Trophoblast cell (in vitro differentiated cells and primary cell): Measurements from ENCODE around the gene PPFIA2.

Experiments
- DNase-seq, 2 donors: peaks; one replicate each; pipeline ENCODE4 v3.0.0-alpha.2; 2016
- H2AFZ ChIP-seq: 2 replicates; pipeline ENCODE4 v1.6.1; 2013; ENCODE audit warnings: low read length, moderate library complexity, mild to moderate bottlenecking; ENCODE audit not compliant: insufficient read depth, poor library complexity
- H2AK5ac ChIP-seq: 2 replicates; pipeline ENCODE4 v1.6.1; 2013; ENCODE audit warnings: mild to moderate bottlenecking, low read length
- H2BK120ac ChIP-seq: 2 replicates; pipeline ENCODE4 v1.6.1; 2013; ENCODE audit warnings: low read length, mild to moderate bottlenecking, moderate library complexity; ENCODE audit not compliant: insufficient read depth, poor library complexity
- H2BK12ac ChIP-seq: 2 replicates; pipeline ENCODE4 v1.6.1; 2013; ENCODE audit warnings: mild to moderate bottlenecking, low read length, moderate library complexity
- H2BK5ac ChIP-seq: 2 replicates; pipeline ENCODE4 v1.6.1; 2013; ENCODE audit warnings: low read length, low read depth, moderate library complexity, mild to moderate bottlenecking; ENCODE audit not compliant: poor library complexity
- H3K14ac ChIP-seq: 2 replicates; pipeline ENCODE4 v1.6.1; 2013; ENCODE audit warnings: mild to moderate bottlenecking, low read length
- H3K18ac ChIP-seq: 2 replicates; pipeline ENCODE4 v1.6.1; 2013; ENCODE audit warnings: mild to moderate bottlenecking, low read length
- H3K23ac ChIP-seq: 2 replicates; pipeline ENCODE4 v1.6.1; 2013; ENCODE audit warnings: low read length
- H3K27ac ChIP-seq: 2 replicates; pipeline ENCODE4 v1.5.1; 2013; ENCODE audit warnings: low read depth, mild to moderate bottlenecking, inconsistent platforms, low read length, moderate library complexity
- H3K27me3 ChIP-seq: 2 replicates; pipeline ENCODE4 v1.6.1; 2013; ENCODE audit warnings: inconsistent platforms, mild to moderate bottlenecking, low read length, moderate library complexity; ENCODE audit not compliant: insufficient read depth
- H3K36me3 ChIP-seq, 2 experiments: 1 replicate in 1 of 2; 2 replicates in 1 of 2; pipeline ENCODE4 v1.6.1; 2013; ENCODE audit warnings: low read length in 2 of 2, mild to moderate bottlenecking in 2 of 2, moderate library complexity in 1 of 2; ENCODE audit not compliant: insufficient read depth in 2 of 2, control insufficient read depth in 1 of 2
- H3K4ac ChIP-seq: 2 replicates; pipeline ENCODE4 v1.6.1; 2013; ENCODE audit warnings: low read depth, mild to moderate bottlenecking, low read length, moderate library complexity
- H3K4me1 ChIP-seq, 2 experiments: 1 replicate in 1 of 2; 2 replicates in 1 of 2; pipeline ENCODE4 v1.6.1; 2013; ENCODE audit warnings: low read length in 2 of 2, mild to moderate bottlenecking in 2 of 2, moderate library complexity in 1 of 2; ENCODE audit not compliant: insufficient read depth in 2 of 2, control insufficient read depth in 1 of 2
- H3K4me2 ChIP-seq: 2 replicates; pipeline ENCODE4 v1.6.1; 2013; ENCODE audit warnings: inconsistent platforms, mild to moderate bottlenecking, low read length, moderate library complexity
- H3K4me3 ChIP-seq: 2 replicates; pipeline ENCODE4 v1.5.1; 2013; ENCODE audit warnings: mild to moderate bottlenecking, low read depth, low read length, inconsistent platforms
- H3K79me1 ChIP-seq: one replicate; pipeline ENCODE4 v1.6.1; 2013; ENCODE audit warnings: low read length
- H3K79me2 ChIP-seq: 2 replicates; pipeline ENCODE4 v1.6.1; 2013; ENCODE audit warnings: low read length, mild to moderate bottlenecking; ENCODE audit not compliant: control insufficient read depth, insufficient read depth, poor library complexity
- H3K9ac ChIP-seq: 2 replicates; pipeline ENCODE4 v1.6.1; 2013; ENCODE audit warnings: mild to moderate bottlenecking, low read length
- H3K9me3 ChIP-seq: 2 replicates; pipeline ENCODE4 v1.6.1; 2013; ENCODE audit warnings: low read depth, mild to moderate bottlenecking, control low read depth, inconsistent platforms, low read length; ENCODE audit not compliant: insufficient read depth
- H4K12ac ChIP-seq: 2 replicates; pipeline ENCODE4 v1.6.1; 2013; ENCODE audit warnings: low read depth, mild to moderate bottlenecking, low read length, moderate library complexity
- H4K8ac ChIP-seq: 2 replicates; pipeline ENCODE4 v1.6.1; 2013; ENCODE audit warnings: low read depth, mild to moderate bottlenecking, low read length, moderate library complexity
- H4K91ac ChIP-seq: one replicate; pipeline ENCODE4 v1.6.1; 2013; ENCODE audit warnings: low read depth, mild to moderate bottlenecking, low read length, moderate library complexity
- WGBS: extraction: QIAGEN DNeasy Blood & Tissue Kit; methylation state at CpG from one replicate; pipeline ENCODE4 v1.1.7; 2013; ENCODE audit warnings: missing lambda C conversion rate; ENCODE audit not compliant: insufficient read length, insufficient coverage; ENCODE audit errors: extremely low coverage; 5-methylcytosine and 5-hydroxymethylcytosine counted together

The PPFIA2 gene

DNA sequence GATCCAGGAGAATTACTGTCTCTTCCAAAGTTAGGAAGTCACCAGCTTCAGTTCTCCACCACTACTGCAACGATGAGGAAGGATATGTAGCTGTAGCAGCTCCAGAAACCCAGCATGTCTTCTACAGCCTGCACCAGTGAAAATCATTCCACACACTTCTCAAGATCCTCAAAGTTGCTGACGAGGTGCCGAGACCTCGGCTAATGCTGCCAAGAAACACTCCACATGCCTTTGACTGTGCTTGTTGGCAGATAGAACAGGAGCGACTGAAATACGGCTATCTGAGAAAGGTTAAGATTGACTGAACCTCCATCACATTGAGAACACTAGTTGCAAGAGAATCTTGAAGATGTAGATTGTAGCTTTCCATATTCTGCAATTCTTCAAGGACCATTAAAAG is 241.9 kb downstream of the PPFIA2 start:
- H2AK5ac ChIP-seq, result no peak overlapping the region
- no peak overlapping the region for H2BK5ac ChIP-seq
- WGBS, result no CpG with 5 or more reads among the region's 6 CpGs
- no peak overlapping the region for H3K14ac ChIP-seq
- H3K9ac ChIP-seq, result no peak overlapping the region
- no peaks in the 10 kb centered on the region for H3K36me3 ChIP-seq
- DNase-seq, result no peak
- H4K91ac ChIP-seq, result no peak overlapping the region
- no peaks in the 10 kb centered on the region for H3K27me3 ChIP-seq
- H3K27ac ChIP-seq, result no peak overlapping the region
- no peak overlapping the region for H3K4me2 ChIP-seq
- H3K4me3 ChIP-seq, result no peak overlapping the region
- H2AFZ ChIP-seq, result no peak overlapping the region
- no peak overlapping the region for H2BK120ac ChIP-seq
- H3K9me3 ChIP-seq, result no peaks in the 10 kb centered on the region
- no peak overlapping the region for H3K23ac ChIP-seq
- no peak overlapping the region for H3K4ac ChIP-seq
- H3K79me2 ChIP-seq, result no peaks in the 10 kb centered on the region
- H3K18ac ChIP-seq, result no peak overlapping the region
- H4K8ac ChIP-seq, result no peak overlapping the region
- H3K4me1 ChIP-seq, result no peaks in the 10 kb centered on the region
- no peaks in the 10 kb centered on the region for H3K79me1 ChIP-seq
- H2BK12ac ChIP-seq, result no peak overlapping the region
- H4K12ac ChIP-seq, result no peak overlapping the region

DNA sequence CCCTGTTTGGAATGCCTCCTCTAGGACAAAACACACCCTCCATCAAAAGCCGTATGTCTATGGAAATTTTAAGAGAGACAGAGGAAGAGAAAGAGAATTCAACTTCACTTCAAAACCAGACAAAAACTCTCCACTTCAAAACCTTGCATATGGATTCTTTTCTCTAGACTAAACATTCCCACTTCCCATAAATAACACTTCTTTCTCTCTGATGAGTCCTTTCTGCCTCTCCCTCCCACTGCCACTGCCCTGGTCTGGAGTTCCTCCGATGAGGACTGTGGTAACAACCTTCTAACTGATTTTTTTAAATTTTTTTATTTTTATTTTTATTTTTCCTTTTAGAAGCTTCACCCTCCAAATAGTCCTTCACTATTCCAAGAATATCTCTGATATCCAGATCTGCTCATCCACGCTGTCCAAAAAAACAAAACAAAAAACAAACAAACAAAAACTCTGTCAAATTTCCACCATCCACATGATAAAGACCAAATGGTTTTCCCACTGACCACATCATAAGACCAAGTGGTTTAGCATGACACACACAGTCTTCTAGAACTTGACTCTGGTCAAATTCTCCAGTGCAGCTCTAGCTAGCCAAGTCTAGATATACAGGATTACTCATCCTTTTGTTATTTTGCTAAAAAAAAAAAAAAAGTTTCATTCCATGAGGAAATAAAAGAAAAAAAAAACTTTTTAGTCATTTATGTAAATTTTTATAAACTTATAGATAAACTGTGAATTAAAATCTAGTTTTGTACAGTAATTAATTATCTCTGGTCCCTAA is 256.0 kb downstream of the PPFIA2 start:
- Histone ChIP-seq H3K9ac (no peak overlapping the region), H3K27me3 (no peaks in the 10 kb centered on the region), H3K18ac (no peak overlapping the region), H3K9me3 (no peaks in the 10 kb centered on the region), H3K23ac (no peak overlapping the region), H2BK5ac (no peak overlapping the region), H3K79me2 (no peaks in the 10 kb centered on the region), H3K27ac (no peak overlapping the region), H3K4me3 (no peak overlapping the region), H4K8ac (no peak overlapping the region), H3K4ac (no peak overlapping the region), H2AK5ac (no peak overlapping the region), H3K79me1 (no peaks in the 10 kb centered on the region), H2BK12ac (no peak overlapping the region), H4K12ac (no peak overlapping the region), H4K91ac (no peak overlapping the region), H3K14ac (no peak overlapping the region), H3K4me1 (no peaks in the 10 kb centered on the region), H2AFZ (no peak overlapping the region), H2BK120ac (no peak overlapping the region), H3K36me3 (no peaks in the 10 kb centered on the region), H3K4me2 (no peak overlapping the region)
- no CpG with 5 or more reads among the region's 3 CpGs for WGBS
- no peak for DNase-seq

DNA sequence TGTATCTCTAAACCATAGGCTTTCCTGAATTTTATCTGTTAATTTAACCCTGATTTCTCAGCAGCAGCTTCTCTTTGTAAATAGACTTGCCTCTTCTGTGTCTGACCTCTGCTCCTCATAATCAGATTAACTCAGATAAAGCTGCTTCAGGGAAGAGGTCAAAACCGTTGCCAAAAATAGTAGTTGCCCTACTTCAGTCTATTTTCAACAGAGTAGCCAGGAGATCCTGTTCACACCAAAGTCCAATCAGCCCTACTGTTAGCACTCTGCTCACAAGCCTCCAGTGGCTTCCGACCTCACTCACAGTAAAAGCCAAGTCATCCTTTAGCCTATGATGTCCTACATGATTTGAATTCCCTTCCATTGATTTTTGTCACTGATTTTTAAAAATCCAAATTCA is 258.4 kb downstream of the PPFIA2 start:
- no CpG with 5 or more reads among the region's 2 CpGs for WGBS
- H3K9me3 ChIP-seq, result no peaks in the 10 kb centered on the region
- H2BK5ac ChIP-seq, result no peak overlapping the region
- no peaks in the 10 kb centered on the region for H3K27me3 ChIP-seq
- no peak overlapping the region for H3K4ac ChIP-seq
- H3K14ac ChIP-seq, result no peak overlapping the region
- H3K79me1 ChIP-seq, result no peaks in the 10 kb centered on the region
- no peak overlapping the region for H3K18ac ChIP-seq
- H2BK12ac ChIP-seq, result no peak overlapping the region
- no peak overlapping the region for H4K12ac ChIP-seq
- H3K79me2 ChIP-seq, result no peaks in the 10 kb centered on the region
- H2AFZ ChIP-seq, result no peak overlapping the region
- H3K36me3 ChIP-seq, result no peaks in the 10 kb centered on the region
- H3K9ac ChIP-seq, result no peak overlapping the region
- H3K4me1 ChIP-seq, result no peaks in the 10 kb centered on the region
- no peak overlapping the region for H3K4me2 ChIP-seq
- H3K23ac ChIP-seq, result no peak overlapping the region
- no peak for DNase-seq
- H2BK120ac ChIP-seq, result no peak overlapping the region
- H4K8ac ChIP-seq, result no peak overlapping the region
- no peak overlapping the region for H2AK5ac ChIP-seq
- H3K4me3 ChIP-seq, result no peak overlapping the region
- no peak overlapping the region for H4K91ac ChIP-seq
- no peak overlapping the region for H3K27ac ChIP-seq

GRCh38 chr12:81499809-81500208 is 259.3 kb downstream of the PPFIA2 start:
- H3K4me1 ChIP-seq, result no peaks in the 10 kb centered on the region
- H3K79me2 ChIP-seq, result no peaks in the 10 kb centered on the region
- no peak overlapping the region for H3K27ac ChIP-seq
- no peak overlapping the region for H3K4ac ChIP-seq
- no peak overlapping the region for H3K23ac ChIP-seq
- no peak overlapping the region for H4K91ac ChIP-seq
- no peak overlapping the region for H3K9ac ChIP-seq
- H3K27me3 ChIP-seq, result no peaks in the 10 kb centered on the region
- no peak overlapping the region for H3K14ac ChIP-seq
- no peak overlapping the region for H2AFZ ChIP-seq
- no peaks in the 10 kb centered on the region for H3K36me3 ChIP-seq
- H3K4me3 ChIP-seq, result no peak overlapping the region
- H2AK5ac ChIP-seq, result no peak overlapping the region
- no peak overlapping the region for H4K8ac ChIP-seq
- no peak overlapping the region for H2BK120ac ChIP-seq
- H2BK12ac ChIP-seq, result no peak overlapping the region
- H3K18ac ChIP-seq, result no peak overlapping the region
- DNase-seq, result no peak
- WGBS, result no CpG with 5 or more reads among the region's 4 CpGs
- H2BK5ac ChIP-seq, result no peak overlapping the region
- H3K79me1 ChIP-seq, result no peaks in the 10 kb centered on the region
- H4K12ac ChIP-seq, result no peak overlapping the region
- H3K9me3 ChIP-seq, result no peaks in the 10 kb centered on the region
- no peak overlapping the region for H3K4me2 ChIP-seq
